Lung (tissue), 12 donors: ENCODE measurements around the gene SLC35A5. TPM values are rescaled to one million over a fixed set of nuclear protein-coding genes. Genes with fewer than 3 reads are reported as not detected.
"Not testable (repeated sequence)": the region's sequence is repeated elsewhere in the genome, so short reads cannot be mapped to it uniquely, and the experiment has no call there.

Source experiments
- ATAC-seq: fragments of 200-7000 bp; cut with Tn5 transposase; one replicate; pipeline ENCODE4 v1.9.1; 2020; ENCODE audit warnings: moderate number of reproducible peaks; ENCODE audit not compliant: insufficient read depth, low FRiP score
- DNase-seq, 3 donors: peaks; one replicate each; pipeline ENCODE4 v3.0.0-alpha.2; 2013 to 2017
- H3K27ac ChIP-seq, 2 donors: one replicate each; pipeline ENCODE4 v1.5.1; 2013; ENCODE audit warnings: mild to moderate bottlenecking in 2 of 2, moderate library complexity in 2 of 2, control low read depth in 1 of 2, inconsistent platforms in 1 of 2, low read depth in 1 of 2, low read length in 1 of 2
- H3K27me3 ChIP-seq, 3 donors: one replicate each; pipeline ENCODE4 v1.5.1; 2013; ENCODE audit warnings: low read length in 2 of 3; ENCODE audit not compliant: control insufficient read depth in 3 of 3, insufficient read depth in 3 of 3
- H3K36me3 ChIP-seq, 4 donors: one replicate each; pipeline ENCODE4 v1.5.1; 2013; ENCODE audit warnings: low read length in 4 of 4, mild to moderate bottlenecking in 1 of 4, moderate library complexity in 1 of 4; ENCODE audit not compliant: control insufficient read depth in 4 of 4, insufficient read depth in 4 of 4
- H3K4me1 ChIP-seq, 5 donors: one replicate each; pipeline ENCODE4 v1.5.1; 2013; ENCODE audit warnings: low read length in 5 of 5, mild to moderate bottlenecking in 2 of 5, moderate library complexity in 1 of 5; ENCODE audit not compliant: control insufficient read depth in 5 of 5, insufficient read depth in 5 of 5
- H3K4me3 ChIP-seq: one replicate; pipeline ENCODE4 v1.5.1; 2013; ENCODE audit warnings: mild to moderate bottlenecking, control low read depth, moderate library complexity
- H3K9ac ChIP-seq, 2 donors: one replicate each; pipeline ENCODE4 v1.5.1; 2013; ENCODE audit warnings: low read length in 2 of 2, control low read depth in 1 of 2; ENCODE audit not compliant: insufficient read depth in 1 of 2
- H3K9me3 ChIP-seq, 4 donors: one replicate each; pipeline ENCODE4 v1.5.1; 2013; ENCODE audit warnings: low read length in 3 of 4, mild to moderate bottlenecking in 1 of 4, moderate library complexity in 1 of 4; ENCODE audit not compliant: control insufficient read depth in 4 of 4, insufficient read depth in 3 of 4
- WGBS, 2 donors: extraction: QIAGEN DNeasy Blood & Tissue Kit; methylation state at CpG; one replicate each; pipeline ENCODE4 v1.1.7; 2013; 5-methylcytosine and 5-hydroxymethylcytosine counted together
- polyA plus RNA-seq, 2 donors: library from polyadenylated mRNA; stranded (reverse); fragments of 200-250 nt; gene quantifications; one replicate each; pipeline ENCODE4 v1.2.1, GENCODE V29; 2013
- total RNA-seq, 2 donors: library from RNA; depleted of rRNA in 1 of 2; stranded (reverse); fragments of >200 nt in 1 of 2; gene quantifications; one replicate each; pipeline ENCODE4 v1.2.1, GENCODE V29; 2014 to 2021
- TF ChIP-seq, protein P1 (sequence below): IDR thresholded peaks from 2 replicates; pipeline ENCODE4 v1.5.1; 2012; ENCODE audit warnings: mild to moderate bottlenecking; ENCODE audit errors: control extremely low read depth, extremely low read depth
- donor health status: control.
- donor health status: control.
- donor health status: Bipolar disorder and iron deficiency.
- donor health status: healthy.
- donor health status: DM: yes; HTN: yes; CAD: no.

Gene SLC35A5
- total and polyA plus RNA-seq, 4 donors, result 11.1 to 63.3 (median 25.1) TPM

DNA sequence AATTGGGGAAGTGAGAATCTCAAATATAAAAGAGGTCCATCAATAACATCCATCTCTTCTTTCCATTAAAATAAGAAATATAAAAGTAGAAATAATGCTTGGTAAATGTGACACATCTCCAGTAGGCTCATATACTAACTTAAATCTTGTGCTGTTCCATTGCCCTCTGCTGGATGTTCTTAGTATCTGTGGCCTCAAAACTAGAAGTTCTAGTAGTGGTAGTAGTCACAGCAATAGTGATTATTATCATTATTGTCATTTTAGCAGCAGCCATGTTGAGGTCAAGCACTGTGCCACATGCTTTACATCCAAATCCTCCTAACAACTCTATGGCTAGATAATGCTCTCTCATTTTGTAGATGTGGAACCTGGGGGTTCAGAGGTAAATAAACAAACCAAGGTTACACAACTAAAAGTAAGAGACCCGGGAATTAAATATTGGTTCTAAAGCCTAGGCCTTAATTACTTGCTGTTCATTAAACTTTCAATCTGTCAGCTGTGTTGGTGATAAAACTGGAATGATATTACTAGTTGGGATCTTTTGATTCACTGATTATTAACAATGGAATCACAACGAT, 42.3 kb upstream of the SLC35A5 start:
- Histone ChIP-seq H3K4me3 (no peak overlapping the region), H3K9me3 (no peaks in the 10 kb centered on the region), H3K36me3 (peaks cover 0 to 2% (median 0%) of the 10 kb centered on the region in 4 donors), H3K27ac (no peak overlapping the region), H3K27me3 (no peaks in the 10 kb centered on the region), H3K4me1 (no peaks in the 10 kb centered on the region), H3K9ac (no peak overlapping the region)
- ATAC-seq (peak; percentile 72), DNase-seq (peak; percentile 45 to 88 (median 87))
- TF ChIP-seq, protein P1, sequence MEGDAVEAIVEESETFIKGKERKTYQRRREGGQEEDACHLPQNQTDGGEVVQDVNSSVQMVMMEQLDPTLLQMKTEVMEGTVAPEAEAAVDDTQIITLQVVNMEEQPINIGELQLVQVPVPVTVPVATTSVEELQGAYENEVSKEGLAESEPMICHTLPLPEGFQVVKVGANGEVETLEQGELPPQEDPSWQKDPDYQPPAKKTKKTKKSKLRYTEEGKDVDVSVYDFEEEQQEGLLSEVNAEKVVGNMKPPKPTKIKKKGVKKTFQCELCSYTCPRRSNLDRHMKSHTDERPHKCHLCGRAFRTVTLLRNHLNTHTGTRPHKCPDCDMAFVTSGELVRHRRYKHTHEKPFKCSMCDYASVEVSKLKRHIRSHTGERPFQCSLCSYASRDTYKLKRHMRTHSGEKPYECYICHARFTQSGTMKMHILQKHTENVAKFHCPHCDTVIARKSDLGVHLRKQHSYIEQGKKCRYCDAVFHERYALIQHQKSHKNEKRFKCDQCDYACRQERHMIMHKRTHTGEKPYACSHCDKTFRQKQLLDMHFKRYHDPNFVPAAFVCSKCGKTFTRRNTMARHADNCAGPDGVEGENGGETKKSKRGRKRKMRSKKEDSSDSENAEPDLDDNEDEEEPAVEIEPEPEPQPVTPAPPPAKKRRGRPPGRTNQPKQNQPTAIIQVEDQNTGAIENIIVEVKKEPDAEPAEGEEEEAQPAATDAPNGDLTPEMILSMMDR, result peak; percentile 43
- 57 to 89% methylated on average over 2 of the region's 2 CpGs for WGBS, 2 donors

- H3K27me3 ChIP-seq, DNase-seq, H3K27ac ChIP-seq, H3K4me3 ChIP-seq, H3K4me1 ChIP-seq, ATAC-seq, H3K9ac ChIP-seq, H3K9me3 ChIP-seq: not testable (repeated sequence)
- WGBS, 2 donors, result 94 to 99% methylated on average over 6 of the region's 6 CpGs
- H3K36me3 ChIP-seq, result peaks cover 3 to 10% (median 7%) of the 10 kb centered on the region in 4 donors
Measured at GRCh38 chr3:112524127-112524526, 37.7 kb upstream of the SLC35A5 start.

DNA sequence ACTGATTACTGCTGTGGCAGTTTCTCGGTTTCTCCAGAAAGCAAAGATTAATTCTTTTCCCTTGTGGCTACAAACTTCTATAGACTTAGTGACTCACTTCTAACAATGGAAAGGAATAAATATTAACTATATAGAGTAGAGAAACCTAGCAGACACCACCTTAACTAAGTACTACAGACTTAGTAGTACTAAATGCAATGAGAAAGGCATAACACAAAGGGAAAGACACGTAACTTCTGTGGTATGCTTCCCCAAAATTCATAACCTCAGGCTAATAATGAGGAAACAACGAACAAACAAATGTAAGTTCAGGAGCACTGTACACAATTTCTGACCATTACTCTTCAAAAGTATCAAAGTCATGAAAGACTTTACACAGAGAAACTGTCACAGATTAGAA, 31.3 kb upstream of the SLC35A5 start:
- WGBS, 2 donors, result 88 to 94% methylated on average over 3 of the region's 3 CpGs
- ATAC-seq (no peak), DNase-seq (no peak)
- no peaks in the 10 kb centered on the region for H3K4me1 ChIP-seq
- no peak overlapping the region for H3K9ac ChIP-seq
- H3K4me3 ChIP-seq, result no peak overlapping the region
- H3K36me3 ChIP-seq, result peaks cover 7 to 25% (median 16%) of the 10 kb centered on the region in 4 donors
- no peak overlapping the region for H3K27ac ChIP-seq
- no peaks in the 10 kb centered on the region for H3K27me3 ChIP-seq
- no peaks in the 10 kb centered on the region for H3K9me3 ChIP-seq
- TF ChIP-seq, protein P1, result no peak

GRCh38 chr3:112531358-112531781, 30.5 kb upstream of the SLC35A5 start:
- Histone ChIP-seq H3K4me3 (no peak overlapping the region), H3K9me3 (no peaks in the 10 kb centered on the region), H3K4me1 (no peaks in the 10 kb centered on the region), H3K27ac (no peak overlapping the region), H3K36me3 (peaks cover 8 to 30% (median 18%) of the 10 kb centered on the region in 4 donors), H3K27me3 (no peaks in the 10 kb centered on the region), H3K9ac (no peak overlapping the region)
- TF ChIP-seq, protein P1, result peak; percentile 9
- WGBS, 2 donors, result 11% methylated on average over 1 of the region's 1 CpG
- DNase-seq (peak in 2 of 3 donors; percentile 65 to 66), ATAC-seq (no peak)
